ENCODE data around the gene MS4A10.
"Not testable (repeated sequence)": the region's sequence is repeated elsewhere in the genome, so short reads cannot be mapped to it uniquely, and the experiment has no call there.

MS4A10 gene

GRCh38 chr11:60790726-60791125 lies 5.6 kb downstream of the MS4A10 start:
- DNase-seq, result no peak

GRCh38 chr11:60791153-60791933 lies 6.2 kb downstream of the MS4A10 start:
- DNase-seq, result no peak

- no peak for DNase-seq
These were observed 7.4 kb downstream of the MS4A10 start for GRCh38 chr11:60792521-60792920.

GRCh38 chr11:60795291-60795690 lies 10.2 kb downstream of the MS4A10 start:
- DNase-seq, result no peak

GRCh38 chr11:60797846-60798630 lies 12.9 kb downstream of the MS4A10 start:
- DNase-seq, result no peak

GRCh38 chr11:60798631-60799030 lies 13.5 kb downstream of the MS4A10 start:
- DNase-seq, result no peak

- DNase-seq, result no peak
These were observed 16.1 kb downstream of the MS4A10 start for GRCh38 chr11:60801194-60801593.

- DNase-seq, result no peak
These were observed 18.3 kb downstream of the MS4A10 start for GRCh38 chr11:60803273-60803936.

- DNase-seq, result no peak
These were observed 24.1 kb downstream of the MS4A10 start for GRCh38 chr11:60809249-60809648.

GRCh38 chr11:60809691-60810090 lies 24.6 kb downstream of the MS4A10 start:
- no peak for DNase-seq

- DNase-seq, result no peak
These were observed 25.0 kb downstream of the MS4A10 start for GRCh38 chr11:60810151-60810550.

GRCh38 chr11:60810569-60810968 lies 25.4 kb downstream of the MS4A10 start:
- no peak for DNase-seq

- no peak for DNase-seq
These were observed 28.2 kb downstream of the MS4A10 start for GRCh38 chr11:60813324-60813723.

- DNase-seq, result no peak
These were observed 29.0 kb downstream of the MS4A10 start for GRCh38 chr11:60814112-60814511.

- no peak for DNase-seq
These were observed 31.5 kb downstream of the MS4A10 start for GRCh38 chr11:60816590-60817157.

GRCh38 chr11:60818057-60818456 lies 32.9 kb downstream of the MS4A10 start:
- no peak for DNase-seq

GRCh38 chr11:60821827-60822599 lies 36.9 kb downstream of the MS4A10 start:
- DNase-seq, result no peak

- not testable (repeated sequence) for DNase-seq
These were observed 38.7 kb downstream of the MS4A10 start for GRCh38 chr11:60823745-60824306.

- no peak for DNase-seq
These were observed 40.0 kb downstream of the MS4A10 start for GRCh38 chr11:60825118-60825517.

- DNase-seq, result no peak
These were observed 40.7 kb downstream of the MS4A10 start for GRCh38 chr11:60825790-60826189.

GRCh38 chr11:60830478-60831142 lies 45.5 kb downstream of the MS4A10 start:
- no peak for DNase-seq

GRCh38 chr11:60831143-60831500 lies 46.0 kb downstream of the MS4A10 start:
- peak; percentile 70 for DNase-seq
